HG03575 (cell line): ENCODE measurements around the gene ESRRB.

ENCODE experiments used
- ATAC-seq: cut with Tn5 transposase; IDR thresholded peaks from one replicate; pipeline ENCODE4 v1.9.1; 2021; ENCODE audit not compliant: unreplicated experiment, insufficient number of reproducible peaks, low FRiP score; ENCODE audit errors: extremely low read depth

Gene ESRRB

DNA sequence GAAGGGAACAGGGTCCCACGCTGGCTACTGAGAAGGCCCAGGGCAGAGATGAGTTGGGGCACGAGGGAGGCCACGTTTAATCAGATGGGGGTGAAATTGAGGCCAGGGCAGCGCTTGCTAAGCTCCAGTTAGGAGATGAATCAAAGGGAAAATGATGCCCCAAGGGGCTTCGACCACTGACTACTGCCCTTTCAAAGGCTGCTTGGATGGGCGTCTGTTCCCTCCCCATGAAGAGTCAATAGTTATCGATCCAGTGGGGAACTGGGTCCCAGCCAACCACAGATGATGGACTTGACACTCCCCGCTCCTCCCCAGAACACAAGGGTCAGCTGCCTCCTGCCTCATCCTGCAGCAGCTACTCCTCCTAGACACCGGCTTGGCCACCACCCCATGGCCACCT, 55.6 kb downstream of the ESRRB start:
- ATAC-seq: no peak

- ATAC-seq: no peak
Observed at GRCh38 chr14:76432827-76433752, 57.2 kb downstream of the ESRRB start.

GRCh38 chr14:76434220-76434619, 58.3 kb downstream of the ESRRB start:
- ATAC-seq: no peak

- no peak for ATAC-seq
Observed at GRCh38 chr14:76439237-76439775, 63.4 kb downstream of the ESRRB start.

- no peak for ATAC-seq
Observed at GRCh38 chr14:76446486-76446885, 70.5 kb downstream of the ESRRB start.

DNA sequence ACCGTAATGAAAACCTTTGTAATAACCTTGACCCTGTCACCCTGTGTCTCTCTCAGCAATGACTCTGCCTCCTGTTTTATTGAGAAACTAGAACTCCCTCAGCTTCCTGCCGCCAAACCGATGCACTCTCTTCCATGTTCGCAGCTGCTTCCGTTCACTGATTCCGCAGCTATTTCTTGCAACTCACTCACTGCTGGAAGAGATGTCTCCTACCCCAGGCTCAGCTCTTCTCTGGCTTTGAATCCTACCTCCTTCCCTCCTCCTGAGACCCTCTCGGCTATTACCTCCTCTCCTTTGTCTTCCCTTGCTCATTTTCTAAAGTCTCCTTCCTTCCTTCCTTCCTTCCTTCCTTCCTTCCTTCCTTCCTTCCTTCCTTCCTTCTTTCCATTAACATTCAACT, 71.0 kb downstream of the ESRRB start:
- no peak for ATAC-seq

DNA sequence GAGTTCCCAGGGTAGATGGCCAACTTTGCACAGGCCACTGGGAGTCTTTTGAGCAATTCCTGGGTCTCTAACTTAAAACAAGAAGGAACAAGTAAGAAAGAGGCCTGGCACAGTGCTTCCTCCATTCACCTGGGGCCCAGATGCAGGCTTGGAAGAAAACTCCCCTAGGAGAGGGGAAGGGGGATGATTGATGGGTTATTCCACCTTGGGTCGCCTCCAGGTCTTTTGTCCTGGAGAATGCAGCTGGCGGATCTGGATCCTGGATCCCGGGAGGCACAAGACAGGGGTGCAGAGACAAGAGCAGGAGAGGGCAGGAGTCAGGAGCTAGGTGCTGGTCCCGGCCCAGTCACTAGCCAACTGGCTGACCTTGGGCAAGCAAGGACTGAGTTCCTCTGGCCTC, 74.5 kb downstream of the ESRRB start:
- no peak for ATAC-seq

DNA sequence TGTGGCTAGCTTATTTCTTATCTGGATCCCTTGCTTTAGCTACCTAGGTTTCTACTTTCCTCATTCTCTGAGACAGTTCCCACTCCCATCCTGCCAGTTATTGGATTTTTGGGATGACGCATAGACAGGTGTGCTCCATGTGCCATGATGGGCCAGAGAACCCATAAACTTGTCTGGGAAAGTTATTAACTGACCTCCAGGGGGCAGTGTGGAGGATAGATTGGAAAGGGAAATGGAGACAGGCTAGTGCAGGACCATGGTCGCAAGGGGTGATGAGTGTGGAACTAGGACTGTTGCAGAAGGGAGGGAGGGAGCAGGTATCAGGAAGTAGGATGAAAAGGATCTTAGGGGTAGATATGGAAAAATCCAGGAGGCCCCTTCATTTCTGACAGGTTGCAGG, 80.3 kb downstream of the ESRRB start:
- ATAC-seq: no peak

DNA sequence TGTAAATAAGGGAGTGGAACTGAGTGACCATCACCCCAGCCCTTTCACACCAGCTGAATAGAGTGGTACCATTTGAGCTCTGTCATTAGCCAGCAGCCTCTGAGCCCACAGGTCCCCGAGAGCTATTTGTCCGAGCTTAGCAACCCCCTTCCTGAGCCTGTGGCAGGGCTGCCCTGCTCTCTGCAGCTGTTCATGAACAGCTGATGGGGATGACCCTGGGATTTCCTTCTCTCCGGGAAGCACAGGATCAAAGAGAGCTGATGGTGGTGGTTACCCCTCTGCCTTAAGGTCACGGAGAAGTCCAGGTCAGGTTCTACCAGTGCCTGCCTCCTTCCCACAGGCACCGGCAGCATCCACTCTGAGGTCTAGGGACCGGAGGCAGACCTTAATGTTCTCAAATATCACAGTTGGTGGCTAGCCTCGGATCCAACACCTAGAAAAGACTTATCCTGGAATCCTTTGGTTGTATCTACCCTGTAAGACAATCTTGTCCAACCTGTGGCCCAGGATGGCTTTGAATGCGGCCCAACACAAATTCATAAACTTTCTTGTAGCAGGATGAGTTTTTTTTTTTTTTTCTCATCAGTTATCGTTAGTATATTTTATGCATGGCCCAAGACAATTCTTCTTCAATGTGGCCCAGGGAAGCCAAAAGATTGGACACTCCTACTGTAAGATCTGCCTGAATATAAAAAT, 81.1 kb downstream of the ESRRB start:
- no peak for ATAC-seq

GRCh38 chr14:76457841-76458240, 81.9 kb downstream of the ESRRB start:
- no peak for ATAC-seq

GRCh38 chr14:76461886-76462285, 85.9 kb downstream of the ESRRB start:
- ATAC-seq: no peak

DNA sequence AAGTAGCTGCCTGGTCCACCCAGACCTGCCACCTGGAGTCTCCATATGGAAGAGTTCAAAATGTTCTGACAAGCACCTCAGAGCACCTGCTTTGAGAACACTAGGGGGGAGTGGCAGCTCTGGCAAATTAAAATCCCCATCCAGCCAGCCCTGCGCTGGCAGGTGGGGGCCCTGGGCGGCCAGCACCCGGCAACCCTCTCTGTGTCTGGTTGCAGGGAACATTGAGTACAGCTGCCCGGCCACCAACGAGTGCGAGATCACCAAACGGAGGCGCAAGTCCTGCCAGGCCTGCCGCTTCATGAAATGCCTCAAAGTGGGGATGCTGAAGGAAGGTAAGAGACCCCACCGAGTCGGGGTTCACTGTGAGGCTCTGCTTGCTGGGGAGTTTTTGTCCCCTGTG, 86.4 kb downstream of the ESRRB start:
- ATAC-seq: no peak

DNA sequence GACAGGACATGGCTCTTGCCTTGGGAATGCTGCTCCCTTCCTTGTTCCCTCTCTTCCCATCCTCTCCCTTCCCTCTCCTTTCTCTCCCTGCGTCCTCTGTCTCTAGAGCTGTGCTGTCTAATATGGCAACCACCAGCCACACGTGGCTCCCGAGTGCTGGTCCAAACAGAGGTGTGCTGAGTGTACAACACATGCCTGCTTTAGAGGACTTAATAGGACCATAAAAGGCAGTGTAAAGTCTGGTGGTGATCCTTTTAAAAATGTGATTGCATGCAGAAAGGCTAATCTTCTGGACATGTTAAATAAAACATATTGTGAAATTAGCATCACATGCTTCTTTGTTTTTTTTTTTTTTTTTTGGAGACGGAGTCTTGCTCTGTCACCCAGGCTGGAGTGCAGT, 87.2 kb downstream of the ESRRB start:
- no peak for ATAC-seq

DNA sequence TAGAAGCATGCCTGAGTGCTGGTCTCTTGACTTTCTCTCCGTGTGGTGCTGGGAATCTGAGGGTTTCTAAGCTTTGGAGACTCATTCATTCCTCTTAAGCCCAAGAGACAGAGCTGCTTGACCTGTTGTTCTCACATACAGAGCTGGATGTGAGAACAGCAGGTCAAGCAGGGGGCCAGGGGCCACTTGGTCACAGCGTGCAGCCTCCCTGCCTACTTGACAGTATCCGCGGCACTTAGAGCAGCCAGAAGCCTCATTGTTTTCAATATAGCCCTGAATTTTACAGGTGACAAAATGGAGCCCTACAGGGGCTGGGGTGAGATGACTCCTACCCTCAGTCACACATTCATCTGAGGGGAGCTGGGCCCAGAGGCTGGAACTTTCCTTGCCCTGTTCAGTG, 88.9 kb downstream of the ESRRB start:
- ATAC-seq: no peak

DNA sequence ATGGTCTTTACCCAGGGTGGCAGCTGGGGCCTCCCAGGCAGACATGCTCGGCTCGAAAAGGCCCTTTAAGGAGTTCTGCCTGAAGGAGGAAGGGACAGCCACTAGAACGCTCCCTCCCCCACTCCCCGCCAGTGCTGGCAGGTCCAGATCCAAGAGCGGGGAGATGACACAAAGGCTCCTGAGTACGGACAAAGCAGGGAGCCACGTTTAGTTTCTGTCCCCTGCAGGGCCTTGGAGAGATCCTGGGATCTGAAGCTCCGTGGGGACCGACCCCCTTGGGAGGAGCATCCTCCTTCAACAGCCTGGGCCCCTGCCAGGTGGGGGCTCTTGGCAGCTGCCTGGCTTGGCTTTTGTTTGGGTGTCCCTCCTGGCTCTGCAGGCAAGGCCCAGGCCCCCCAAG, 89.7 kb downstream of the ESRRB start:
- ATAC-seq: no peak

DNA sequence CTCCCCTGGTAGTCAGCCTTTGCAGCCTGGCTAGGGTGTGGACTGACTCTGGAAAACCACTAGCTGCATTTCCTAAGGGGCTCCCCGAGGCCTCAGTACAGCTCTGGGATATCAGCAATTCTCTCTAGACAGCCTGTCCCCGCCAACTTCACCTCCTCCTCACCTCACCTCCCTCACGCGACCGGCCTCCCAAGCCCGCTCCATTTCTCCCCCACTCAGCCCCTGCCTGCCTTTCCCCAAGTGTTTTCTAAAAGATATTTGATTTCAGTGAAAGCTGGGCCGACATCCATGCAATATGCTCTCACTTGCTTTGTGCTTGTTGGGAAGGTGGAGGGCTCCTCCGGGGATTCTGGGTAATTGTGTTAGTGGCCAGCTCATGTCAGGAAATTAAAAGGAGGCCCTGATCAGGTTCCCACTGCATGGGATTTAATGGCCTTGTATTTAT, 91.8 kb downstream of the ESRRB start:
- ATAC-seq: no peak

GRCh38 chr14:76472199-76472723, 96.3 kb downstream of the ESRRB start:
- no peak for ATAC-seq

- no peak for ATAC-seq
Observed at GRCh38 chr14:76473481-76474263, 97.7 kb downstream of the ESRRB start.

- no peak for ATAC-seq
Observed at GRCh38 chr14:76480426-76480825, 104.5 kb downstream of the ESRRB start.
